Gastrocnemius medialis (tissue), 4 donors: ENCODE data around the gene ATRIP.
"Not testable (repeated sequence)": the region's sequence is repeated elsewhere in the genome, so short reads cannot be mapped to it uniquely, and the experiment has no call there.

Experiments used
- POLR2A ChIP-seq, 2 donors: fragments of 450-650 bp; IDR thresholded peaks; one replicate each; pipeline ENCODE4 v1.6.1; 2017; ENCODE audit warnings: antibody characterized with exemption in 2 of 2, mild to moderate bottlenecking in 2 of 2, moderate library complexity in 2 of 2
- TF ChIP-seq, protein P1 (sequence below), 5 experiments: fragments of 450-650 bp in 3 of 5; fragments of 200-600 bp in 2 of 5; sonication (generic) in 2 of 5; IDR thresholded peaks in 4 of 5; conservative IDR thresholded peaks in 1 of 5; 1 replicate in 4 of 5; 2 replicates in 1 of 5; pipeline ENCODE4 v1.5.1; 2016 to 2019; ENCODE audit warnings: antibody characterized with exemption in 5 of 5, mild to moderate bottlenecking in 3 of 5, moderate library complexity in 3 of 5

GRCh38 chr3:48474031-48474430 is 27.5 kb downstream of the ATRIP start:
- TF ChIP-seq, protein P1, sequence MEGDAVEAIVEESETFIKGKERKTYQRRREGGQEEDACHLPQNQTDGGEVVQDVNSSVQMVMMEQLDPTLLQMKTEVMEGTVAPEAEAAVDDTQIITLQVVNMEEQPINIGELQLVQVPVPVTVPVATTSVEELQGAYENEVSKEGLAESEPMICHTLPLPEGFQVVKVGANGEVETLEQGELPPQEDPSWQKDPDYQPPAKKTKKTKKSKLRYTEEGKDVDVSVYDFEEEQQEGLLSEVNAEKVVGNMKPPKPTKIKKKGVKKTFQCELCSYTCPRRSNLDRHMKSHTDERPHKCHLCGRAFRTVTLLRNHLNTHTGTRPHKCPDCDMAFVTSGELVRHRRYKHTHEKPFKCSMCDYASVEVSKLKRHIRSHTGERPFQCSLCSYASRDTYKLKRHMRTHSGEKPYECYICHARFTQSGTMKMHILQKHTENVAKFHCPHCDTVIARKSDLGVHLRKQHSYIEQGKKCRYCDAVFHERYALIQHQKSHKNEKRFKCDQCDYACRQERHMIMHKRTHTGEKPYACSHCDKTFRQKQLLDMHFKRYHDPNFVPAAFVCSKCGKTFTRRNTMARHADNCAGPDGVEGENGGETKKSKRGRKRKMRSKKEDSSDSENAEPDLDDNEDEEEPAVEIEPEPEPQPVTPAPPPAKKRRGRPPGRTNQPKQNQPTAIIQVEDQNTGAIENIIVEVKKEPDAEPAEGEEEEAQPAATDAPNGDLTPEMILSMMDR (IDR thresholded peaks at IDR 0.05 in 4 of 5, conservative IDR thresholded peaks at IDR 0.05 in 1 of 5): not testable (repeated sequence)
- TF ChIP-seq POLR2A (IDR thresholded peaks at IDR 0.05): not testable (repeated sequence)
